GM12874 (cell line): ENCODE results near the gene SPNS2.

Source experiments
- TF ChIP-seq, protein P1 (sequence below): IDR thresholded peaks from 2 replicates; pipeline ENCODE4 v1.5.1; 2011; ENCODE audit warnings: low read depth, mild to moderate bottlenecking, control low read depth, low read length, moderate library complexity; ENCODE audit not compliant: insufficient read depth

Gene SPNS2

DNA sequence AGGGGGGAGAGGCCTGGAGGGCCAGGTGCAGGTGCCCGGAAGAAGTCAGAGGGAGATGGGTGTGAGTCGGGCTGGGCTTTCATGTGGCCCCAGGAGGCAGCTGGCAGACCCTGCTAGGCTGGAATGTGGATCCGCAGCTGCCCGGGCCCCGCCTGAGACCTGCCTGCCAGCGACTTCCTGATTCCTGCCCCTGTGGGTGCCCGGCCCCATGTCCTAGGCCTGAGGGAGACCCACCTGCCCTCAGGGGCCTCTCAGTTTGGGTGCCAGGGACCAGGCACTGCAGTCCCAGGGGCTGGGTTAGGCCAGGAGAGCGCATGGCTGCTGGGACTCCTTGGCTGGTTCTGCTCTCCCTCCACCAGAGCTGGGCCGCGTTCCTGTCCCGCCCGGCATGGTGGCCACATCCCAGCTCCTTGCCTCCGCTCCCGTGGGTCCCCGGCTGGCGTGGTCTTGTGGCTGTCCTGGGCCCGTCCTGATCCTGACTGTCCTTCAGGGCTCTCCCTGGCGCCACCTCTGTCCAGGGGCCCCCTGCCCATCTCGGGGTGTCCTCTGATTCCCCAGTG lies 22.1 kb upstream of the SPNS2 start:
- TF ChIP-seq, protein P1, sequence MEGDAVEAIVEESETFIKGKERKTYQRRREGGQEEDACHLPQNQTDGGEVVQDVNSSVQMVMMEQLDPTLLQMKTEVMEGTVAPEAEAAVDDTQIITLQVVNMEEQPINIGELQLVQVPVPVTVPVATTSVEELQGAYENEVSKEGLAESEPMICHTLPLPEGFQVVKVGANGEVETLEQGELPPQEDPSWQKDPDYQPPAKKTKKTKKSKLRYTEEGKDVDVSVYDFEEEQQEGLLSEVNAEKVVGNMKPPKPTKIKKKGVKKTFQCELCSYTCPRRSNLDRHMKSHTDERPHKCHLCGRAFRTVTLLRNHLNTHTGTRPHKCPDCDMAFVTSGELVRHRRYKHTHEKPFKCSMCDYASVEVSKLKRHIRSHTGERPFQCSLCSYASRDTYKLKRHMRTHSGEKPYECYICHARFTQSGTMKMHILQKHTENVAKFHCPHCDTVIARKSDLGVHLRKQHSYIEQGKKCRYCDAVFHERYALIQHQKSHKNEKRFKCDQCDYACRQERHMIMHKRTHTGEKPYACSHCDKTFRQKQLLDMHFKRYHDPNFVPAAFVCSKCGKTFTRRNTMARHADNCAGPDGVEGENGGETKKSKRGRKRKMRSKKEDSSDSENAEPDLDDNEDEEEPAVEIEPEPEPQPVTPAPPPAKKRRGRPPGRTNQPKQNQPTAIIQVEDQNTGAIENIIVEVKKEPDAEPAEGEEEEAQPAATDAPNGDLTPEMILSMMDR, result no peak

DNA sequence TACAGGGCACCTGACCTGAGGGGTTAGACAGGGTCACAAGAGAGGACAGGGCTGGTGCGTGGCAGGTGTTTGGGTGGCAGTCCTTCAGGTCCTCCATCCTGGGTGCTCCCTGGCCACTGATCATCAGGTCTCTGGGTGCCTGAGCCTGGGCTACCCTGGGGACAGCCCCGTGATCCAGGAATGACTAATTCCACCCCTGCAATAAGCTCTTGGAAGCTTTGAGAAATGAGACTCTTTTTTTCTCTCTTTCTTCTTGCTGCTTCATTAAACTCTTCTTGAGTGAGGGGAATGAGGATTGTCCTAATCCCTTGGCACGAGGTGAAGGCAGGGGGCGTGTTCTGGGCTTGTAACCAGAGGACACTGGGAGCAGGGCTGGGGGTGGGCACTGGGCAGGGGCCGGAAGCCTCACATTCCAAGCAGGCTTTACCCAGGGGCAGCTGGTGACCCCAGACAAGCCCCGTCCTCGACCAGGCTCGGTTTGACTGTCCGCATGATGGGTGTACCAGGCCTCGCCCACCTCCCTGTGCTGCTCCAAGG lies 21.4 kb upstream of the SPNS2 start:
- TF ChIP-seq, protein P1, result no peak

DNA sequence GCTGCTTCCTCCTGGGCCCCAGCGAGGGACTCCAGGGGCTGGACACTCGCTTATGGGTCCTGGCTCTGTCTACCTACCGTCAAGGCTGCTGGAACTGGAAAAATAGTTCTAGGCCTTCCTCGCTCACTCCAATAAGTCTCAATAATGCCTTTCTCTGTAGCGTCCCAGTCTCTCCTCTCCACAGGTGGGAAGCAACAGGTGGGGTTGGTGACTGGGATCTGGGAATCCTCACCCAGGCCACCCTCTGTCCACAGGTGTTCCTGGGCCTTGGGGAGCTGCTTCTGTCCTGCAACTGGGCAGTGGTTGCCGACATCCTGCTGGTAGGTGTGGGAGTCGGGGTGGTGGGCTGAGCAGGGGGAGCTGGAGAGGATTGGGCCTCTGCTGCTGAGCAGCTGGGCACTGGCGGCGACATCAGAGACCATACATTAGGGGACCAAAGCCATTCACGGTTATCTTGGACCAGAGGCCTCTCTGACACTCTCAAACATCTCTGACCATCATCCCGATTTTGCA lies 20.3 kb upstream of the SPNS2 start:
- TF ChIP-seq, protein P1, result no peak

DNA sequence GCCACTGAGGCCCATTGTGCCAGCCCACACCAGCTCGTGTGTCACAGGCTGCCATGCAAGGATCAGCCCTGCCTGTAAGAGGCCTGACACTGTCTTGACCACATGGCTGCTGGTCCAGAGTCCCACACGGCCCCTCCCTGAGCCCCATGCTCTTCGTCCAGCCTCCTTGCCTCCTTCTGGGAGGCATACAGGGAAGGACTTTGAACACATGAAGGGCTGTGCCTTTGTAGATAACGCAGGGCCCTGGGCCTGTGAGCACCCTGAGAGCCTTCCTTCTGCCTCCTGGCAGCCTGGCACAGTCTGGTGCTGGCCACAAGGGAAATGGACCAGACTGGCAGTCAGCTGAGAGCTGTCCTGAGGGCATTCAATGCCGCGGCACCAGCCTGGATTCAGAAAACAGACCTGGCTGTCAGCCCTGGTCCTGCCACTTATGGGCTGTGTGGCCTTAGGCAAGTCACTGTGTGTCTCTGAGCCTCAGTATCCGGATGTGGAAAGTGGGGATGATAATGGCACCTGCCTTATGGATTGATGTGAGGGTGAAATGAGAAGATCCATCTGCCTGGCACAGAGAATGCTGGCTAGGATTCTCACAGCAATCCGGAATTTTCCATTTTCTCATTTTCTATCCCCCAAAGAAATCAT lies 19.2 kb upstream of the SPNS2 start:
- TF ChIP-seq, protein P1, result no peak

DNA sequence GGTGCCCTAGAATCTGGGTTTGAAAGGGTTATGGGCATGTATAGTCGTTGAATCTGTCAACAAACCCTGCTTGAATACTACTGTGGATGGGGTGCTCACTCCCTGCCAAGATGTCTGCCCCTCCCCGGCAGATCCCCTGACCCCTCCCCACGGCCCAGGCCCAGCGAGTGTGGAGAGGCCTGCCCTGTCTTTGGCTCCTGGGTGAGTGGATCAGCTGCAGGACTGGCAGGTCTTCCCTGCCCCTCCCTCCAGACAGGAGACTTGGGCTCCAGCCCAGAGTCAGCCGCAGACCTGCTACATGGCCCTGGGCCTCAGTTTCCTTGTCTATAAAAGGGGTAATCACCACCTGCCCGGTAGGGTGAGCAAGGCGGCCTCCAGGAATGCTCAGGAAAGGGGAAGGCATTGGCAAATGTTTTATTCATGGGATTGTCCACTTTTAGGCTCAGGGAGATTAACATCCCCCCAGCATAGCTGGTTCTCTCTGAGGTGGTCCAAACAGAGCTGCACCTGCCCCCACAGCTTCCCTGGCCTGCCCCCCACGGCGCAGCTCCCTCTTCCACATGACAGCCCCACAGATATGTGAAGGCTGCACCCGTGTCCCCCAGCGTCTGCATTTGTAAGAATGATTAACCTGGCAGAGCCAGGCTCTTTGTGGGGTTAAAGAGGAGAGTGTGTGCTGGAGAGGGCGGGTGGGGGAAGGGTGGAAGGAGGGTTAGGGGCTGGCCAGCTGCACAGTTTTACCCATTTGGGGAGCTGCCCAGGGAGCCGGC lies 18.5 kb upstream of the SPNS2 start:
- TF ChIP-seq, protein P1, result no peak

DNA sequence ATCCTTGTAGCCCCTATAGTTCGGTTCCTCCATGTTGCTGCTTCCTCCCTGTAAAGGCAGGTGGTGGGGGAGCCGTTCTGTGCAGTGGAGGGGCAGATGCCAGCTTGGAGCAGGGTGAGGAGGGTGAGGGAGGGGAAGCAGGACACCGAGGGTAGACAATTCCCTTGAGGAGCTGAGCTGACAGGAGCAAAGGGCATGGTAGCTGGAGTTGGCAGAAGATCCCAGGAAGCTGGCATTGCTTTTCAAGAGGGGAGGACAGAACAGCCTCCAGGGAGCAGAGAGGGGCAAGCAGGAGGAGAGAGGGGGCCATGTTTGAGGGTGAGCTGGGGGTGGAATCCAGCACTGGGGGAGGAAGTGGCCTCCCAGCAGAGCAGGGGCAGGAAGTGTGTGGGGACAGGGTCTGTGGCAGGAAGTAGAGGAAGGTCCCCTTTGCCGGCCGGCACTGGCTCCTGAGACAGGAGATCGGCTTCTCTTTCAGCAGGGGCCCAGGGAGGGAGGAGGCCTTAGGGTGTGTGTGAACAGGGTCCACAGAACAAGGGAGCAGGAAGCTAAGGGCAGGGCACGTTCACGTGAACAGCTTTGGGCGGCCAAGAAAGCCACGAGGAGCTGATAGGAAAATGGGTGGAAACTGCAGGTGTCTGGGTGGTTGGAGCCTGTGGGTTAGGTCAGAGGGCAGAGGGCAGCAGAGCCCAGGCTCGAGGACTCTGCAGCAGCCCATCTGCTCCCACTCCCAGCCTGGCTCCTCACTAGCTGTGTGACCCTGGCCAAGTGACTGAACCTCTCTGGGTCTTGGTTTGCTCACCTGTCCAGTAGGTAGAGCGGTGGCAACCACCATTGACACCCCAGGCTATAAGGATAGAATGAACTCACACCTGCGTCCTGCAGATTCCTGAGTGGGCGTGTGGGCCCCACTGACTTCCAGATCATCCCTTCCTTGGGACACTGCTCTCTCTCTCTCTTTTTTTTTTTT lies 17.5 kb upstream of the SPNS2 start:
- TF ChIP-seq, protein P1, result no peak
